Stimulated activated CD8-positive, alpha-beta memory T cell treated with anti-CD3 and anti-CD28 coated beads, Interleukin-7, amount 100 ng/mL, for 1 hour (primary cell): ENCODE results near the gene MTPN.
A peak's percentile ranks its signal among the peaks of the same experiment; 100 is the strongest.

Experiments
- DNase-seq, 2 donors: peaks; one replicate each; pipeline ENCODE4 v3.0.0-alpha.2; 2020; ENCODE audit warnings: low read depth in 2 of 2

Gene MTPN

GRCh38 chr7:135981958-135982646 lies 4.9 kb upstream of the MTPN start:
- no peak for DNase-seq

GRCh38 chr7:135980665-135981180 lies 3.6 kb upstream of the MTPN start:
- DNase-seq = peak; percentile 27 to 29

GRCh38 chr7:135980012-135980551 lies 2.9 kb upstream of the MTPN start:
- no peak for DNase-seq

GRCh38 chr7:135979471-135980011 lies 2.4 kb upstream of the MTPN start:
- DNase-seq = no peak

GRCh38 chr7:135978624-135979023 lies 1.5 kb upstream of the MTPN start:
- DNase-seq = no peak

- no peak for DNase-seq
Observed at GRCh38 chr7:135977742-135978066, 545 bp upstream of the MTPN start.

GRCh38 chr7:135976312-135977006 lies 700 bp downstream of the MTPN start:
- peak in 1 of 2 donors; percentile 1 for DNase-seq

GRCh38 chr7:135975166-135975565 lies 2.0 kb downstream of the MTPN start:
- no peak for DNase-seq

GRCh38 chr7:135974667-135975066 lies 2.5 kb downstream of the MTPN start:
- no peak for DNase-seq

GRCh38 chr7:135971366-135971725 lies 5.8 kb downstream of the MTPN start:
- no peak for DNase-seq

- no peak for DNase-seq
Observed at GRCh38 chr7:135970682-135971365, 6.3 kb downstream of the MTPN start.

GRCh38 chr7:135970045-135970444 lies 7.1 kb downstream of the MTPN start:
- no peak for DNase-seq

- DNase-seq = no peak
Observed at GRCh38 chr7:135966341-135967043, 10.7 kb downstream of the MTPN start.

- DNase-seq = no peak
Observed at GRCh38 chr7:135965602-135966001, 11.6 kb downstream of the MTPN start.

- DNase-seq = no peak
Observed at GRCh38 chr7:135964791-135965190, 12.4 kb downstream of the MTPN start.

GRCh38 chr7:135964274-135964673 lies 12.9 kb downstream of the MTPN start:
- DNase-seq = no peak

GRCh38 chr7:135962802-135963201 lies 14.4 kb downstream of the MTPN start:
- no peak for DNase-seq

GRCh38 chr7:135960709-135961451 lies 16.3 kb downstream of the MTPN start:
- no peak for DNase-seq

- no peak for DNase-seq
Observed at GRCh38 chr7:135959646-135960363, 17.4 kb downstream of the MTPN start.

- DNase-seq = no peak
Observed at GRCh38 chr7:135958173-135958572, 19.0 kb downstream of the MTPN start.
